ENCODE data around the gene SRPRB. TPM values are rescaled to one million over a fixed set of nuclear protein-coding genes. Genes with fewer than 3 reads are reported as not detected.

Gene SRPRB
- total and polyA plus RNA-seq, 2 donors (not counting 3 experiments of a cell fraction or from before 2014, with no cell fraction given), result 22.7 to 69.2 TPM

- no peaks in the 10 kb centered on the region for H3K9me1 ChIP-seq (replicated peaks; ENCODE audit: control insufficient read depth, extremely low read depth, insufficient read depth, low read length)
- DNase-seq (ENCODE audit: low read depth, low spot score) (no peak), FAIRE-seq (no peak)
- no peak overlapping the region for H2AFZ ChIP-seq (ENCODE audit: low read depth, low read length)
- dilution Hi-C loops (cut with MboI; ENCODE audit: extremely low pct_ligation_motif_present, low sequenced_read_pairs), result no loop called here
- no peaks in the 10 kb centered on the region for H3K79me2 ChIP-seq (ENCODE audit: control insufficient read depth, insufficient read depth, low read length)
- no TSS peak for BruUV-seq (replicated peaks)
- POLR2A ChIA-PET, result no interaction called here
- intact Hi-C loops (cut with micrococcal nuclease), result no loop called here
- no peaks in the 10 kb centered on the region for H4K20me1 ChIP-seq (replicated peaks; ENCODE audit: control insufficient read depth, extremely low read depth, insufficient read depth, low read length)
- no peaks in the 10 kb centered on the region for H3K4me1 ChIP-seq (ENCODE audit: control insufficient read depth, extremely low read depth, insufficient read depth, low read length)
- H3K27ac ChIP-seq (ENCODE audit: insufficient read depth, low read depth, low read length), result no peak overlapping the region
- H3K4me3 ChIP-seq (replicated peaks in 1 of 3; ENCODE audit: insufficient read depth in 1 of 3, low read depth in 1 of 3, low read length in 3 of 3), result no peak overlapping the region
- CTCF ChIA-PET, result no interaction called here
- H3K27me3 ChIP-seq (ENCODE audit: control insufficient read depth in 2 of 2, insufficient read depth in 2 of 2, low read length in 2 of 2), result peaks cover 8 to 10% of the 10 kb centered on the region in 2 experiments
- H3K4me2 ChIP-seq (ENCODE audit: insufficient read depth, low read length), result no peak overlapping the region
- no peaks in the 10 kb centered on the region for H3K9me3 ChIP-seq (replicated peaks; ENCODE audit: control insufficient read depth, insufficient read depth, low read length)
- no peaks in the 10 kb centered on the region for H3K36me3 ChIP-seq (ENCODE audit: control insufficient read depth in 2 of 2, extremely low read depth in 1 of 2, insufficient read depth in 2 of 2, low read length in 2 of 2)
- TF ChIP-seq JUN (IDR thresholded peaks at IDR 0.05; ENCODE audit: borderline replicate concordance, insufficient read depth, insufficient read length, low read depth) (no peak), FOS (IDR thresholded peaks at IDR 0.05; ENCODE audit: borderline replicate concordance, insufficient read depth, low read length) (no peak), CTCF (IDR thresholded peaks at IDR 0.05; ENCODE audit: extremely low read depth in 1 of 2, insufficient read depth in 1 of 2, low read depth in 1 of 2, low read length in 2 of 2) (no peak), MYC (IDR thresholded peaks at IDR 0.05; ENCODE audit: low read depth, low read length) (no peak), POLR2A (IDR thresholded peaks at IDR 0.05; ENCODE audit: low read depth, low read length) (no peak), MAX (IDR thresholded peaks at IDR 0.05; ENCODE audit: insufficient read depth, insufficient read length) (no peak), GATA2 (IDR thresholded peaks at IDR 0.05; ENCODE audit: insufficient read depth, insufficient read length, low read depth, low read length) (no peak), EZH2 (IDR thresholded peaks at IDR 0.05; ENCODE audit: borderline replicate concordance, low read depth, low read length, severe bottlenecking) (no peak), POLR2AphosphoS5 (IDR thresholded peaks at IDR 0.05; ENCODE audit: insufficient read depth, low read depth, low read length) (no peak)
- no peak overlapping the region for H3K9ac ChIP-seq (replicated peaks; ENCODE audit: extremely low read depth, insufficient read depth, low read length)
These were observed 41.6 kb upstream of the SRPRB start for GRCh38 chr3:133763797-133764683.
